Measurements from ENCODE around the gene NRG3.

GRCh38 chr10:82685087-82685486 lies 810.1 kb downstream of the NRG3 start:
- TF ChIP-seq ZFX (IDR thresholded peaks at IDR 0.05), result no peak
- no peak for TF ChIP-seq CTCF (IDR thresholded peaks at IDR 0.05 in 2 of 3, conservative IDR thresholded peaks at IDR 0.05 in 1 of 3; ENCODE audit: borderline replicate concordance in 1 of 3, insufficient read depth in 1 of 3, low read depth in 2 of 3, low read length in 2 of 3)
- TF ChIP-seq POLR2A (IDR thresholded peaks at IDR 0.05; ENCODE audit: borderline replicate concordance, extremely low read depth, insufficient read depth, insufficient read length), result no peak
